ENCODE data around the gene GGCT. TPM values are rescaled to one million over a fixed set of nuclear protein-coding genes. Genes with fewer than 3 reads are reported as not detected.
"Not testable (repeated sequence)": the region's sequence is repeated elsewhere in the genome, so short reads cannot be mapped to it uniquely, and the experiment has no call there.

Gene GGCT, protein sequence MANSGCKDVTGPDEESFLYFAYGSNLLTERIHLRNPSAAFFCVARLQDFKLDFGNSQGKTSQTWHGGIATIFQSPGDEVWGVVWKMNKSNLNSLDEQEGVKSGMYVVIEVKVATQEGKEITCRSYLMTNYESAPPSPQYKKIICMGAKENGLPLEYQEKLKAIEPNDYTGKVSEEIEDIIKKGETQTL
- 25.3 TPM for polyA plus RNA-seq (2013, experiment 1 of 2)
- polyA plus RNA-seq (2013, experiment 2 of 2): 29.0 TPM

GRCh38 chr7:30504301-30505173 lies at the start of gene GGCT:
GGCT (minus strand) TSS chr7:30504829; CDS start chr7:30504709, 120 bp downstream.
- Histone ChIP-seq H3K4me1 (ENCODE audit: control insufficient read depth, insufficient read depth, low read length, poor library complexity, severe bottlenecking) (no peaks in the 10 kb centered on the region), H3K9me3 (ENCODE audit: control insufficient read depth, low read length) (no peaks in the 10 kb centered on the region), H3K4me3 (ENCODE audit: extremely low read depth, insufficient read depth, low read length, poor library complexity, severe bottlenecking) (peak within 1 kb of the TSS; percentile 79), H3K36me3 (ENCODE audit: control insufficient read depth, insufficient read depth, low read length) (peaks cover 6% of the 10 kb centered on the region), H3K27ac (ENCODE audit: low read depth, low read length, severe bottlenecking) (no peak within 1 kb of the TSS)
- 6 to 10% methylated on average over 60 to 63 of the region's 64 CpGs for whole genome bisulfite sequencing, 2 experiments (ENCODE audit: insufficient coverage in 2 of 2)

- Histone ChIP-seq H3K4me1 (ENCODE audit: control insufficient read depth, insufficient read depth, low read length, poor library complexity, severe bottlenecking) (no peaks in the 10 kb centered on the region), H3K36me3 (ENCODE audit: control insufficient read depth, insufficient read depth, low read length) (no peaks in the 10 kb centered on the region)
- WGBS, 2 experiments (ENCODE audit: insufficient coverage in 2 of 2): 93 to 95% methylated on average over 2 to 3 of the region's 3 CpGs
Observed at GRCh38 chr7:30553546-30553945, 48.9 kb upstream of the GGCT start.

DNA sequence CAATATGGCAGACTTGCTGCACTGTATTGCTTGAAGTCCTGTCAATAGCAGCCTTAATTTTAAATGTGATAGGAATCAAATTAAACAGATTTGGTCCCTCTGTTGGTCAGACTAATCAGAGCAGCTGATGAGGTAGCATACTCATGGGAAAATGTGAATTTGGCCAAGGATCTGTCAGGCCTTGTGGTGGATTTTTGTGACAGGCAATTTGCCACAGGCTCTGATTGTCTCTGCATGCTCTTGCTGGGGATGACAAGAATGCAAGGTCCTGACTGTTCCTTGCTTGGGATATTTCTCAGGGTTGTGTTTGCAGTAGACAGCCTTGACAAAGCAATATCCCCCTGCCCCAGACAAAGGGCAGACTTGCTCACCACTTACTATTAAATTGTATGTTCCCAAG lies 48.5 kb upstream of the GGCT start:
- H3K4me1 ChIP-seq (ENCODE audit: control insufficient read depth, insufficient read depth, low read length, poor library complexity, severe bottlenecking): no peaks in the 10 kb centered on the region
- H3K27ac ChIP-seq (ENCODE audit: low read depth, low read length, severe bottlenecking): no peak overlapping the region
- no peaks in the 10 kb centered on the region for H3K9me3 ChIP-seq (ENCODE audit: control insufficient read depth, low read length)
- H3K4me3 ChIP-seq (ENCODE audit: extremely low read depth, insufficient read depth, low read length, poor library complexity, severe bottlenecking): no peak overlapping the region
- no peaks in the 10 kb centered on the region for H3K36me3 ChIP-seq (ENCODE audit: control insufficient read depth, insufficient read depth, low read length)

More at GRCh38 chr7:30553546-30553945, 48.9 kb upstream of the GGCT start:
- Histone ChIP-seq H3K4me3 (ENCODE audit: extremely low read depth, insufficient read depth, low read length, poor library complexity, severe bottlenecking) (no peak overlapping the region), H3K27ac (ENCODE audit: low read depth, low read length, severe bottlenecking) (no peak overlapping the region), H3K9me3 (ENCODE audit: control insufficient read depth, low read length) (no peaks in the 10 kb centered on the region)

DNA sequence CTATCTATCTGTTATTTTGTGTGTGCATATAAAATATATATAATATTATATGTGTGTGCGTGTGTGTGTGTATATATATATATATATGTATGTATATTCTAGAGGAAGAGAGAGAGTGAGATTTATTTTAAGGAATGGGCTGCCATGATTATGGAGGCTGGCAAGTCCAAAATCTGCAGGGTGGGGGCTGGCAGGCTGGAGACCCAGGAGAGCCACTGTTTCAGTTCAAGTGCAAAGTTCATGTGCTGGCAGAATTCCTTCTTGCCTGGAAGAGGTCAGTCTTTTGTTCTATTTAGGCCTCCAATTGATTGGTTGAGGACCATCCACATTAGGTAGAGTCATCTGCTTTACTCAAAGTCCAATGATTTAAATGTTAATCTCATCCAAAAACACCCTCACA lies 47.7 kb upstream of the GGCT start:
- Histone ChIP-seq H3K36me3 (ENCODE audit: control insufficient read depth, insufficient read depth, low read length) (no peaks in the 10 kb centered on the region), H3K27ac (ENCODE audit: low read depth, low read length, severe bottlenecking) (no peak overlapping the region), H3K4me3 (ENCODE audit: extremely low read depth, insufficient read depth, low read length, poor library complexity, severe bottlenecking) (no peak overlapping the region), H3K4me1 (ENCODE audit: control insufficient read depth, insufficient read depth, low read length, poor library complexity, severe bottlenecking) (no peaks in the 10 kb centered on the region), H3K9me3 (ENCODE audit: control insufficient read depth, low read length) (no peaks in the 10 kb centered on the region)
- no CpG with 5 or more reads among the region's 1 CpG for WGBS, 2 experiments (ENCODE audit: insufficient coverage in 2 of 2)

DNA sequence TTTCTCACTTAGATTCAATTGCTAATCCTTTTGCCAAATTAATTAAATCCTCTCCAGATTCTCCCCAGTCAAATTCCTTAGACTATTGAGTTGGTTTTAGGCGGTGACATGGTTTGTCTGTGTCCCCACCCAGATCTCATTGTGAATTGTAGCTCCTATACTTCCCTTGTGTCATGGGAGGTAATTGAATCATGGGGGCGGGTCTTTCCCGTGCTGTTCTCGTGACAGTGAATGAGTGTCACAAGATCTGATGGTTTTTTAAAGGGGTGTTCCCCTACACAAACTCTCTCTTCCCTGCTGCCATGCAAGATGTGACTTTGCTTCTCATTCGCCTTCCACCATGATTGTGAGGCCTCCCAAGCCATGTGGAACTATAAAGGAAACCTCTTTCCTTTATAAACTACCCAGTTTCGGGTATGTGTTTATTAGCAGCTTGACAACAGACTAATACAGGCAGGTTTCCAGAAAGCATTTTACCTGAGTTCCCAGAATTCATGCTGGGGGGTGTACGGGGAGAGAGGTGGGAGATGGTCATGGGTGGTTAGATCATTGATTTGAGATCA lies 45.4 kb upstream of the GGCT start:
- H3K27ac ChIP-seq (ENCODE audit: low read depth, low read length, severe bottlenecking): no peak overlapping the region

DNA sequence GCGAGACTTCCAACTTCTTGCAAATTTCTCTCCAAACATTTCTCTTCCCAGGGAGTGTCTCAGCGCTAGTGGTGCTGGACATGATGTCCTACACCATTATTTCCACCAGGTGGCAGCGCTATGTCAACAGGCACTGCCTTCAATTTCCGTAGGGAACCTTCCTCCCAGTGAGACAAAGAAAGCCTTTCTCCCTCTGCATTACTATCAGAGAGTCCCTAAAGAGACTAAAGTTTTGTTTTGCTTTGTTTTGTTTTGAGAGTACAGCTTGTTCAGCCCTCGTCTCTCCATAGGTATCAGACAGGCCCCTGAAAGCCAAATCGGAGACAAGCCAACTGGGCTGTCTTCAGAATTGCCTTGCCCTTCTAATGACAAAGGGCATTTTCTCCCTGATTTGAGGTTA lies 44.2 kb upstream of the GGCT start:
- Histone ChIP-seq H3K27ac (ENCODE audit: low read depth, low read length, severe bottlenecking) (peak overlapping the region; percentile 70), H3K4me3 (ENCODE audit: extremely low read depth, insufficient read depth, low read length, poor library complexity, severe bottlenecking) (no peak overlapping the region), H3K4me1 (ENCODE audit: control insufficient read depth, insufficient read depth, low read length, poor library complexity, severe bottlenecking) (no peaks in the 10 kb centered on the region), H3K9me3 (ENCODE audit: control insufficient read depth, low read length) (no peaks in the 10 kb centered on the region), H3K36me3 (ENCODE audit: control insufficient read depth, insufficient read depth, low read length) (no peaks in the 10 kb centered on the region)
- WGBS, 2 experiments (ENCODE audit: insufficient coverage in 2 of 2): 0 to 8% methylated on average over 3 of the region's 6 CpGs

More for the DNA sequence above, 45.4 kb upstream of the GGCT start:
- Histone ChIP-seq H3K9me3 (ENCODE audit: control insufficient read depth, low read length) (no peaks in the 10 kb centered on the region), H3K4me1 (ENCODE audit: control insufficient read depth, insufficient read depth, low read length, poor library complexity, severe bottlenecking) (no peaks in the 10 kb centered on the region), H3K4me3 (ENCODE audit: extremely low read depth, insufficient read depth, low read length, poor library complexity, severe bottlenecking) (no peak overlapping the region), H3K36me3 (ENCODE audit: control insufficient read depth, insufficient read depth, low read length) (no peaks in the 10 kb centered on the region)
- 100% methylated on average over 1 to 2 of the region's 7 CpGs for WGBS, 2 experiments (ENCODE audit: insufficient coverage in 2 of 2)

DNA sequence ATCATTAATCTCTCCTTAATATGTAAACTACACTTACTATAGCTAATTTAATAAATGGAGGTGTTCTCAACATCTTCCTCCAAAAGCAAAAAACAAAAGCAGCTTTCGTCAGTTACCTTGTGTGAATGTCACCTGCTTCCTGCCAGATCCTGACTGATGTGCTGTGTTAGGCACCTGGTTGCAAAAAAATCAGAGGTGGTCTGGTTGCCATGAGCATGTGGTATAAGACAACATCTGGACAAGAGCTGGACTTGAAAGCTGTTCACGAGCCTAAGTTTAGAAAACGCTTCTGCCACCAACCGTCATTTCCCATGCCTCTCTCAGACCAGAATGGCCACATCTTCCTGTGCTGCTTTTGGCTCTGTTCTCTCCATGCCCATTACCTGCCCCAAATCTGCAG lies 42.0 kb upstream of the GGCT start:
- H3K9me3 ChIP-seq (ENCODE audit: control insufficient read depth, low read length): no peaks in the 10 kb centered on the region
- H3K4me1 ChIP-seq (ENCODE audit: control insufficient read depth, insufficient read depth, low read length, poor library complexity, severe bottlenecking): no peaks in the 10 kb centered on the region
- 90 to 93% methylated on average over 3 to 4 of the region's 4 CpGs for WGBS, 2 experiments (ENCODE audit: insufficient coverage in 2 of 2)
- H3K36me3 ChIP-seq (ENCODE audit: control insufficient read depth, insufficient read depth, low read length): no peaks in the 10 kb centered on the region
- no peak overlapping the region for H3K27ac ChIP-seq (ENCODE audit: low read depth, low read length, severe bottlenecking)
- H3K4me3 ChIP-seq (ENCODE audit: extremely low read depth, insufficient read depth, low read length, poor library complexity, severe bottlenecking): no peak overlapping the region

DNA sequence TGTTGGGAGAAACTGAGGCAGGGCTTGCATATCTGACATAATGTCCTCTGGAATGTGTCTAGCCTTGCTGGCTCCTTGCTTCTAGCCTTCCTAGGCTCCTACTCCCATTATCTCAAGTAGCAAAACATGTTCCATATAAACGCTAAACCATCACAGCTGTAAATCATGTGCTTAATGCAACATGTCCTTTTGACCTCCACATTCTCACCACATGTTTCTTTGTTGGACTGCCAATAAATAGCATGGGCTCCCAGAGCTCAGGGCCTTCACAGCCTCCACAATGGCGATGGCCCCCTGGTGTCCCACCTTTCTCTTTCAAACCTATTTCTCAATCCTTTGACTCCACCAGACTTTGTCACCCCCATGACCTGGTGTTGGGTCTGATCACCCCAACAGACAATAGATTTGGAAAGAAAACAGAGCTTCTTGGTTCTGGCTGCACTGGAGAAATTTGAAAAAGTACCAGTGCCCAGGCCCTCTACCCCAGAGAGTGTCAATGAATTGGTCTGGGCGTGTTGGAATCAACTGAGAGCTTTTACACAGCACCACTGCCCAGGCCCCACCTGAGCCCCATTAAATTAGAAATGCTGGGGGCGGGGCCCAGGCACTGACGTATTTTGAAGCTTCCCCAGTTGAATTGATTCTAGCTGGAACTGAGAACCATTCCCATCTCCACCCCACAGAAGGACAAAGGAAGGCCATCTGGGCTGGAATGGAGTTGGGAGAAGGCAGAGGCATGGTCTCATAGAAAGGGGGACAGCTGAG lies 41.3 kb upstream of the GGCT start:
- H3K27ac ChIP-seq (ENCODE audit: low read depth, low read length, severe bottlenecking): no peak overlapping the region
- no peaks in the 10 kb centered on the region for H3K4me1 ChIP-seq (ENCODE audit: control insufficient read depth, insufficient read depth, low read length, poor library complexity, severe bottlenecking)
- H3K4me3 ChIP-seq (ENCODE audit: extremely low read depth, insufficient read depth, low read length, poor library complexity, severe bottlenecking): no peak overlapping the region
- WGBS, 2 experiments (ENCODE audit: insufficient coverage in 2 of 2): 93 to 94% methylated on average over 2 to 3 of the region's 5 CpGs
- no peaks in the 10 kb centered on the region for H3K9me3 ChIP-seq (ENCODE audit: control insufficient read depth, low read length)
- H3K36me3 ChIP-seq (ENCODE audit: control insufficient read depth, insufficient read depth, low read length): no peaks in the 10 kb centered on the region

- WGBS, 2 experiments (ENCODE audit: insufficient coverage in 2 of 2): 91 to 94% methylated on average over 3 to 4 of the region's 6 CpGs
- Histone ChIP-seq H3K27ac (ENCODE audit: low read depth, low read length, severe bottlenecking) (no peak overlapping the region), H3K36me3 (ENCODE audit: control insufficient read depth, insufficient read depth, low read length) (no peaks in the 10 kb centered on the region), H3K4me1 (ENCODE audit: control insufficient read depth, insufficient read depth, low read length, poor library complexity, severe bottlenecking) (no peaks in the 10 kb centered on the region), H3K4me3 (ENCODE audit: extremely low read depth, insufficient read depth, low read length, poor library complexity, severe bottlenecking) (no peak overlapping the region), H3K9me3 (ENCODE audit: control insufficient read depth, low read length) (no peaks in the 10 kb centered on the region)
Observed at GRCh38 chr7:30543813-30544525, 39.3 kb upstream of the GGCT start.

- H3K4me3 ChIP-seq (ENCODE audit: extremely low read depth, insufficient read depth, low read length, poor library complexity, severe bottlenecking); H3K9me3 ChIP-seq (ENCODE audit: control insufficient read depth, low read length); H3K27ac ChIP-seq (ENCODE audit: low read depth, low read length, severe bottlenecking); H3K36me3 ChIP-seq (ENCODE audit: control insufficient read depth, insufficient read depth, low read length); H3K4me1 ChIP-seq (ENCODE audit: control insufficient read depth, insufficient read depth, low read length, poor library complexity, severe bottlenecking): not testable (repeated sequence)
- 92 to 100% methylated on average over 3 to 4 of the region's 4 CpGs for WGBS, 2 experiments (ENCODE audit: insufficient coverage in 2 of 2)
Observed at GRCh38 chr7:30543115-30543514, 38.5 kb upstream of the GGCT start.

Measured in mesodermal cell (in vitro differentiated cells).